GM10847 (cell line): ENCODE results near the gene BLACAT1.

Experiments
- POLR2A ChIP-seq: IDR thresholded peaks from 2 replicates; pipeline ENCODE4 v1.6.1; 2011; ENCODE audit not compliant: insufficient read length; ENCODE audit errors: extremely low read depth

BLACAT1 gene

DNA sequence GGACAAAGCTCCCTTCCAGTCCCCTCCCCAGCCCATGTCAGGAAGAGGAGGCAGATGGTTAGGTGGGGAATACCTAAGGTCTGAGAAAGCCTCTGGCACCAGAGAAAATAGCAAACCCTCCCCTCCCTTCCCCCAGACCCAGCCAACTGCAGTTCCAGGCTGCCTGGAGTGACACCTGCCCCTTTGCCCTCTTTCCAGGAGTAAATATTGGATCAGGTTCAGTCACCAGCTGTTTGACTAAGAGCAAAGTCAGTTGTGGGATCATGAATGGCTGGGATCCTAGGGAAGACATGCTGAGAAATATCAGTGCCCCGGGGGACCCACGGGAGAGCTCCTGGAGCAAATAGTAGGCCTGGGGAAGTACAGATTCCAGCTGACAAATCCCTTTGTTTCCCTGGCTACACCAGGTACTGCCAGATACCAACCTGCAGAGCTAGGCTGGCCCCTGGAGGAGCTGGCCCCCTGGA, 36.4 kb upstream of the BLACAT1 start:
- no peak for TF ChIP-seq POLR2A

DNA sequence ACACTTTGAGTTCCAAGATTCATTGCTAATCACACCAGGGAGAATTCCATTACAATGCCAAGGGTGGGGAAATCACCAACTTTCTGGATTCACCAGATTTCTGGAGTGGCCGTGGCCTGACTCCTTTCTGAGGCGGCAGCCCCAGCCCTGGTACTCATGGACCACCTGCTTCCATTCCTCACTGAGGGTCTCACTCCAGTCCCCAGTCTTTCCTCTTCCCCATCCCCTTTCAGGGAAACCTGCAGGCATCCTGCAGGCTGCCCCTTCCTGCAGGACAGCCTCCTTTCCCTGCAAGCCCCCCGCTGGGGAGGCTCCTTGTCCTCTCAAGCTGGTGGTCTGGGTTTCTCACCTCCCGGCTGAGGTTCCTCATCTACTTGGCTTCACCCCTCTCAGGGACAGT, 35.9 kb upstream of the BLACAT1 start:
- no peak for TF ChIP-seq POLR2A

DNA sequence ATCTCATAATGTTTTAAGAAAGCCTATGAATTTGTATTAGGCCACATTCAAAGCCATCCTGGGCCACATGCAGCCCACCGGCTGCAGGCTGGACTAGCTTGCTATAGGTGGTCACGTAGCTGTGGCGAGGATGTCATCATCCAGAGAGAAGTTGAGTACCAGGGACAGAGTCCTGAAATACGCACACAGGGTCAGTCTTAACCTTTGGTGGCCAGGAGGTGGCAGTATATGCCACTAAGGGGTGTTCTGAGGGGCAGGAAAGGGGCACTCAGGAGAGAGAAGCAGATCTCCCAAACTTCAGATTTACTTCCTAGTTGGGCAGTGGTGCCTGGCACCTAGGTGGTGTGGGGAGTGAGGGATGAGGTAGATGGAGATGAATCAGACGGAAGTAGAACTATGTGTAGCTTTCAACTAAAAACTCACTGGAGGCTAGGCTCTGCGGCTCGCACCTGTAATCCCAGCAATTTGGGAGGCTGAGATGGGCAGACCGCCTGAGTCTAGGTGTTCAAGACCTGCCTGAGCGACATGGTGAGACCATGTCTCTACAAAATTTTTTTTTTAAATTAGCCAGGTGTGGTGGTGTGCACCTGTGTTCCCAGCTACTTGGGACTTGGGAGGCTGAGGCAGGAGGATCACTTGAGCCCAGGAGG, 32.4 kb upstream of the BLACAT1 start:
- no peak for TF ChIP-seq POLR2A

DNA sequence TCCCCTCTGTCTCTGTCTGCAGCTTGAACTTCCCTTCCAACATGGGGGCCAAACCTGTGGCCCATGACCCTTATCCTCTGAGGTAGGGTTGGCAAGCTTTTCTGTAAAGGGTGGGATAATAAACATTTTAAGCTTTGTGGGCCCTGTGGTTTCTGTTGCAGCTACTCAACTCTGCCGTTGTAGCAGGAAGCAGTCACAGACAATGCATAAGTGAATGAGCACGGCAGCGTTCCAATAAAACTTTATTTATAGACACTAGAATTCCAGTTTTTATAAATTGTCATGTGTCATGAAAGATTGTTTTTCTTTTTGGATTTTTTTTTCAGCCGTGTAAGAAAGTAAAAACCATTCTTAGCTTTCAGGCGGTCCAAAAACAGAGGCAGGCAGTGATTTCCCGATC, 30.4 kb upstream of the BLACAT1 start:
- no peak for TF ChIP-seq POLR2A

DNA sequence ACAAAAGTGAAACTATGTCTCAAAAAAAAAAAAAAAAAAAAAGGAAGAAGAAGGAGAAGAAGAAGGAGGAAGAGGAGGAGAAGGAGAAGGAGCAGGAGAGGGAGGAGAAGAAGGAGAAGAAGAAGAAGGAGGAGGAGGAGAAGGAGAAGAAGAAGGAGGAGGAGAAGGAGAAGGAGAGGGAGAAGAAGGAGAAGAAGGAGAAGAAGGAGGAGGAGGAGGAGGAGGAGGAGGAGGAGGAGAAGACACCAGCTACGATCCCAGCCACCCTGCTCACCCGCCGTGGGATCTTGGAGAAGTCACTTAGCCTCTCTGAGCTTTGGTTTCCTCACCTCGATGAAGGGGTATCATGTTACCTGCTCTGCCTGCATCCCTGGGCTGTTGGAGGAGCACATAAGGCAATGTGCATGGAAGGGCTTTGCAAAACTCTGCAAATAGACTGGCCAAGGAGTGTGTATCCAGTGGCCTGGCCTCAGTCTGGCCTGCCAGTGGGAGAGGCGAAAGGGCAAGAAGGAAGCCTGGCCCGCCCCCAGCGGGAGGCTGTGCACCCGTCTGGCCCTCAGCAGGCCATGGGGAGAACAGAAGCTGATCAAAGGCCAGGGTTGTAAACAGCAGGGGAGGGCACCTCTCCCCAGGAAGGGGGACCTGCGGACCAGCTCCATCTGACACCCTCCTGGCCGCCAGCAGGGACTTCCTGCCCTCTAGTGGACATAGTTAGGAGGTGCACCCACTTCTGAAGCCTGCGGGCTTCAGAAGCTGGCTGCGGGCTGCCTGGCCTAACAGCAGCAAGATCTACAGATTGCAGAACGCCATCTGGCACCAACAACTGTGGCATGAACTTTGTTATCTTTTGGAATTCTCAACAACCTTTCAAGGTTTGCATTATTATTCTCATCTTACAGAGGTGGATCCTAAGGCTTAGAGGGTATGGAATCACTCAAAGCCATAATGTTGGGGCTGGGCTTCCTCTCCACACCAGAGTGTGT, 29.4 kb upstream of the BLACAT1 start:
- no peak for TF ChIP-seq POLR2A

DNA sequence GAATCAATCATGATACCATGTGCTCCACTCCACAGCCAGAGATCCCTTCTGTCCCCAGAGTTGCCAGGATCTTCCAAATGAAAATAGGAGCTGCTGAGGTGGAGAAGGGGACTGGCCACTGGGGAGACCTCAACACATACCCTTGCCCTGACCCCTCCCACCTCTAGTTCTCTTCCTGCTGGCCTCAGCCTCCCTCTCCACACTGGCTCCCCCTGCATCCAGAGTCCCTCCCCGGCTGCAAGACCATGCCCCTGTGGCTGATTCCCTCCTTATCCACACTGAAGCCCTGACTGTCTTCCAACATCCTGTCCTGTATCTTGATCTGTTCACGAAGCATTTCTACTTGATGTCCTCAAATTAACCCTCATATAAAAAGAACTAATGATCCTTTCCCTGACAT, 27.5 kb upstream of the BLACAT1 start:
- TF ChIP-seq POLR2A: no peak

DNA sequence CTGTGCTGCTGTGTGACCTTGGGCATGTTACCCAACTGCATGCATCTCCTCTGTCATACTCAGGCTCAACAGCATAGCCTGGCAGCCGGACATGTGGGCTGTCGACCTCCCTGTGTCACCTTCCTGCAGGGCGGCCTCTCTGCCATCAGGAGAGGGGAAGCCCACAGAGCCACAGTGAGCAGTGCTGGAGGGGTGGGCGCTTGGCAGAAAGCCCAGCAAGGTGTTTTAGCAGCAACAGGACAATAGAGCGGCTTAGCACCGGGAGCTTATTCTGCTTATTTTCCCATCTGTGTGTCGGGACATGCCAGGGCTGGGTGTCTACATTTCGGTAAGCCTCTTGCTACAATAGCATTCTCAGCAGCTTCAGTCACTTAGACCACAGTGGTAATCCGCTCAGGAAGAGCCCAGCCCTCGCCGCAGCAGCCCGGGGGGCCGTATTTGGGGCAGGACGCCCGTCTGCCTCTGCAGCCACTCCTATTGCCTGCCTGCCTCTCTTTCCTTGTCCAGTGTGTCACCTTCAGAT, 25.8 kb upstream of the BLACAT1 start:
- TF ChIP-seq POLR2A: no peak

DNA sequence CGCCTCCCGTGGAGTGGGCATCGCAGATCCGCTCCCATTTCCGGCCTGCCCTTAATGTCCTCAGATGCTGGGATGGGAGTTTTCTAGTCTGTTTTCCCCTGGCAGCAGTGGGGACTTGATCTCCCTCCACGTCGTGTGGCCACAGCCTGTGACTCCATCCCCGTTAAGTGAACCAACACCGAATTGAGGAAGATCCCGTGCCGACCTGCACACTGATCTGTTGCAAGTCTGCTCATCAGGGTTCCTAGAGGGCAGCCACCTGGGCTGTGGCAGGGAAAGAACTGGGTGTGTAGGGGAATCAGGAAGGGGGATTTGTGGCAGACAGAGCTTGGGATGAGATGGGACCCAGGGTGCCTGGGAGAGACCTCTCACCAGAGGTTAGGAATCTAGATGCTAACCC, 25.4 kb upstream of the BLACAT1 start:
- TF ChIP-seq POLR2A: no peak

DNA sequence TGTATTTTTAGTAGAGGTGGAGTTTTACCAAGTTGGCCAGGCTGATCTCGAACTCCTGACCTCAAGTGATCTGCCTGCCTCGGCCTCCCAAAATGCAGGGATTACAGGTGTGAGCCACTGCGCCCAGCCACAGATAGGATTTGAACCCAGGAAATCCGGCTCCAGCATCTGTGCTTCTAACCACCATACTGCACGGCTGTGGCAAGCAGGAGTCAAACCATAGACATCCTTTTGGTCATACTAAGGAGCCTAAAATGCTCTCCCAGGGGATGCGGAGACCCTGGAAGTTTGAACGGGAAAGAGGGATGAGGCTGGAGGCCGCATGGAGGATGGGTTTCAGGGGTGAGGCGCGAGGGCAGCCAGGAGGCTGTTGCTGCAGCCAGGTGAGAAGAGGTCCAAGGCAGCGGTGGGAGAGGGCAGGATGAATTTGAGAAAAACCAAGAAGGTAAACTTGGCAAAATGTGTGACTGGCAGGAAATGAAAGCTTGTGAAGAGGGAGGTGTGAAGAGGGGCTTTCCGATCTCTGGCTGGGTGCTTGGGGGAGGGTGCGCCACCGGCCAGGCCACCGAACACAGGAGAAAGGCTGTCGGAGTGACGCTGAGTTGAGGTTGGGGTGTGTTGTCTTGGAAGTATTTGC, 24.6 kb upstream of the BLACAT1 start:
- no peak for TF ChIP-seq POLR2A

DNA sequence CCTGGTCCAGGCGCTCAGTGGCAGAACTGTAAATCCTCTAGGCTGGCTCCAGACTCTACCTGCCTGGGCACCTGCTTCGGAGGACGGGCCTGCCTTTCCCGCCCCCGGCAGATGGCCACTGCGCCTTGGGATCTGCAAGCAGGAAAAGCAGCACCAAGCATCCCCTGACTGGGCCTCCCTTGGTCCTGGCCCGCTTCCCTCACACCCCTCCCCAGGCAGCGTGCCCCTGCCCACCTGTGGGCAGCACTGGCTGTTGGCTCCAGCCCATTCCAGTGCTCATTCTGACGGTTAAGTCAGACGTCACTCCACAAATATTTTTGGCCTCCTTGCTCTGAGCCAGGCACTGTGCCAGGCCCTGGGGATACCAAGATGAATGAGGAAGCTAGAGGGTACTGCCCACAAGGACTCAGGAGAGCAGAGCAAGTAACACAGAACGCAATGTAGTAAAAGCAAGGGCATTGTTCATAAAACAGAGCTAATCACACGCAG, 22.0 kb upstream of the BLACAT1 start:
- no peak for TF ChIP-seq POLR2A

DNA sequence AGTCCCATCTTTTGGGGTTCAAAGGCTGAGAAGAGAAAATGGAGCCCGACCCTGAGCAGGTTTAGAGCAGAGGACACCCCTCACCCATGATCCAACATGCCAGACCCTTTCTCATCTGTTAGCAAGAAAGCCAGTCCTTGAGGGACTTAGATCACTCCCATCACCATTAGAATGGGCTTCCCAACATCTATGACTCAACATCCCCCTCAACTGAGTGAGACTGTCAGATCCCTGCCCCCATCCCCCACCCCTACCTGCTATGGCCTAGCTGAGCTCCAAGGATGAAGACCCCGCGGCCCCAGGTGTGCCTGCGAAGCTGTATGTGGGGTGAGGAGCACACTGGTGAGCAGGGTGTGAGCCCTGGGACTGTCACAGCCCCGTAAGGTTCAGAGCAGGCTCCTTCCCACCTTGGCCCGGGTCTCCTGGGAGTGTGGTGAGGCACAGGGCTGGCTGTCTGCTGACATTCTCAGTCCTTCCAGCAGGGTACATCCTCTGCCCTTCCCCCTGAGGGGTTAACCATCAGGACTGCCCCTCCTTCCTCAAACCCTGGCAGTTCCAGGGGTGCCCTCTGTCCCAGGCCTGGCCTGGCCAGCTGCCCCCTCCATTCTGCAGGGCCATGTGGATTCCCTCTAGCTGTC, 21.4 kb upstream of the BLACAT1 start:
- no peak for TF ChIP-seq POLR2A

DNA sequence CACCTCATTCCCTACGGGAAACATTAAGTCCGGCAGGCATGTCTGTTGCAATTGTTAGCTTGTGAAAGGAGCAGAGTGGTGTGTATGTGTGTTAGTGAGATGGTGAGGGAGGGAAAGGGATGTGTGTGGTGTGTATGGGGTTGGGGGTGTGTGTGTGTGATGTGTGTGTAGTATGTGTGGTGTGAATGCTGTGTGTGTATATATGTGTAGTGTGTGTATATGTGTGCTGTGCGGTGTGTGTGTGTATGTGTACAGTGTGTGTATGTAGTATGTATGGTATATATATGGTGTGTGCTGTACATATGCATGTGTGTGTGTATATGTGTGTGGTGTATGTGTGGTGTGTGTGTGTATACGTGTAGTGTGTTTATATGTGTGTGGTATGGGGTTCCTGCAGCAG, 20.8 kb upstream of the BLACAT1 start:
- no peak for TF ChIP-seq POLR2A

DNA sequence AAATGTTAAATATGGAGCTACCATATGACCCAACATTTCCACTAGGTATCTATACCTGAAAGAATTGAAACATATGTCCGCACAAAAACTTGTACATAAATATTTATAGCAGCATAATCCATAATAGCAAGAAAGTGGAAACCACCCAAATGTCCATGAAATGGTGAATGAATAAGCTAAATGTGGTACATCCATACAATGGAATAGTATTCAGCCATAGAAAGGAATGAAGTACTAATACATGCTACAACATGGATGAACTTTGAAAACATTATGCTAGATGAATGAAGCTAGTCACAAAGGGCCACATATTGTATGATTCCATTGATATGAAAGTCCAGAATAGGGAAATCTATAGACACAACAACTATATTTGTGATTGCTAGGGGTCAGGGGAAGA, 20.0 kb upstream of the BLACAT1 start:
- no peak for TF ChIP-seq POLR2A

DNA sequence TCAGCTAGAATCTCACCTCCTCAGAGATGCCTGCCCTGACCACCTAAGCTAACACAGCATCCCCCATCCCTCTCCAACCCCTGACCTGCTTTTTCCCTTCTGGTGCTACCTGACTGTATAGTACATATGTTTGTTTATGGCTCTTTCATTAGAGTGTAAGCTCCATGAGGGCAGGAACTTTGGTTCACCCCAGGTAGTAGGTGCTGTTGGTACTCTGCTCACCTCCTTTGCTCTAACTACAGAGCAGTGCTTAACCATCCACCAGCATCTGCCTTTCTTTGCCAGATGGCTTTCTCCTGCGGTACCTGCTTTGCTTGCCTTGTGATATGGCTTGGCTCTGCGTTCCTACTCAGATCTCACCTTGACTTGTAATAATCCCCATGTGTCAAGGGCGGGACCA, 18.7 kb upstream of the BLACAT1 start:
- TF ChIP-seq POLR2A: no peak

DNA sequence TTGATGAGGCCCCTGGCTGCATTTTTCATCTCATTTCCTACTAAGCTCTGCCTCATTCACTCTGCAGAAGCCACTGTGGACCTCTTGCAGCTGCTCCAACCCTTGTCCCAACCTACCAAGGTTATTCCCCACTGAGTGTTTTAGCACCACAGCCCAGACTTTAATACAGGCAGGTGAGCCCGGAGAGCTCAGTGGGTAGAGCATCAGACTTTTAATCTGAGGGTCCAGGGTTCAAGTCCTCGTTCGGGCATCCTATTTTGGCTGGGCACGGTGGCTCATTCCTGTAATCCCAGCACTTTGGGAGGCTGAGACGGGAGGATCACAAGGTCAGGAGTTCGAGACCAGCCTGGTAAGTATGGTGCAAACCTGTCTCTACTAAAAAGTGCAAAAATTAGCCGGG, 18.1 kb upstream of the BLACAT1 start:
- no peak for TF ChIP-seq POLR2A
